Activated effector memory CD4-positive, alpha-beta T cell treated with Interleukin-2 at 50 U/mL for 16 hours (primary cell): ENCODE results near the gene DDC.

Source experiments
- DNase-seq: peaks from one replicate; pipeline ENCODE4 v3.0.0-alpha.2; 2020

Gene DDC

DNA sequence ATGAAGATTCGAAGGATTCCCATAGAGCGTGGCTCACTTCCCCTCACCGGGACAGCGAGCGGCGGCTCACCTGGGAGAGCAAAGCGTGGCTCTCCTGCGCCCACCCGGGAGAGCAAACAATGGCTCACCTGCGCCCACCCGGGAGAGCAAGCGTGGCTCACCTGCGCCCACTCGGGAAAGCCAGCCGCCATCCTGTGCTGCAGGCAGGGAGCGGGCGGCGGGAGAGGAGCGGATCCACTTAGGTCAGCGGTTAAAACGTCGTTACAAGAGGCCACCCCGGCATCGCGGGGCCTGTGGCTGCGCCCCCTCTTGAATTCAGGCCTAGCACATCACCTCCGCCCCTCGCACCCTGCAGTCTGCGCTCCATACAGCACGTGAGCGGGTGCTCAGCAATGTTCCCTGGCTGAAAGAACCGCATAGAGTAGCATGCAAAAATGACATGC is 114.6 kb downstream of the DDC start:
- DNase-seq: peak; percentile 17

DNA sequence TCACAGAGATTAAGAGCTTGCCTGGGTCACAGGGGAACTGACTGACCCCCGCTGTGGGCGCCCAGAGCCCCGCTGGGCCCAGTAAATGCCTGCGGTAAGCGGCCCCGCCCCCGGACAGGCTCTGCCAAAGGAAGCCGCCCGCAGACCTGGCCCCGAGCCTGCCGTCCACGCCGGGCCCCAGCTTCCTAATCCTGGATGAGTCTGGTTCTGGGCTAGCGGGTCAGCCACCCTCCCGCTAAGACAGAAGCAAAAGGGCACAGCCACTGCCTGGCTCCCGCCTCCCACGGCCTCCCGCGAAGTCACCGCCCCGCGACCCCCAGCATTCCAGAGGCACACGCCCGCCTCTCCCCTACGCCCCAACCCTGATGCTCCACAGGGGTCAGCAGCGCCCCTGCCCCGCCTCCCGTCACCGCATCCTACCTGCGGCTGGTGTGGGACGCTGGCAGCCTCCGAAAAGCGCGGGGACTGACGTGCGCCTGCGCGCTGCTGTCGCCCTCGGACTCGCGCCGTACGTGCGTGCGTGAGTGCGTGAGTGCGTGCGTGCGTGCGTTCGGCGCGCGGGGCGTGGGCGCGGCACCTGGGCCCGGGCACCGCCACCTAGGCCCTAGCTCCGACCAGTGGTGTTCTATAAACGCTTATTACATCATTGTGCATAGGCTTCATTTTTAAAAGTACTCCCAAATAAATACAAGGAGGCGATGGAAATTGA is 115.2 kb downstream of the DDC start, which contains the start of gene FIGNL1:
FIGNL1 (minus strand) TSS at position 470 of the 709 bp plus-strand sequence. CDS start 3,063 bp downstream, outside the sequence.
- peak; percentile 81 for DNase-seq

DNA sequence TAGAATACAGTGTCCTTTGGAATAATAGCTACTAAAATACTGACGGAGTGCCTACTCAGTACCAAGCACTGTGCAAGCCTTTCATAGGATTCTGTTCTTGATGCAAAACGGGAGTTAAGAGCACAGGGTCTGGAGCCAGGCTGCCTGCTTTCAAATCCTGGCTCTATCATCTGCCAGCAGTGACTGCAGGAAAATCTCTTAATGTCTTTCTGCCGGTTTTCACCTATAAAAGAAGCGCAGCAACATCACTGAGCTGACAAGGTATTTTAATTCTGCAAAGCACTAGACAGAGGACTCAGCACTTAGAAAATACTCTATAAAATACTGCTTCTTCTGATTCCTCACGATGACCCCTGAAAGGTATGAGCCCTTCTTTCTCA is 115.7 kb downstream of the DDC start:
- no peak for DNase-seq

DNA sequence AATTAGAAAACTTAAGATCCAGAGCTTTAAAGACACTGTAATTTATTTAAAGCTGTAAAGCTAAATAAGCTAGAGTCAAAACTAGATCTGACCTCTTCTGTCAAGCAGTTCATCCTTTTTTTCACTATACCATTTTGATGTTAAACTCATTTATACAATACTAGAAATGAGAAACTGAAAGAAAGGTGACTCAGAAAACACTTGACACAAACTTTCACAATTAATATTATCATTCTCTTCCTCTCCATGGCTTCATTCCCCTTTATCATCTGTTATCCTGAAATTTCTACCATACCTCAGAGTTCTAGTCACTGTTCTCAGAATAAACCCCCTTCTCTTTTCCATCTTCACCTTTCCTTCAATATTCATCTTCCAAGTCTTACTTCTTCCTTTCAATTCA is 116.4 kb downstream of the DDC start:
- no peak for DNase-seq

DNA sequence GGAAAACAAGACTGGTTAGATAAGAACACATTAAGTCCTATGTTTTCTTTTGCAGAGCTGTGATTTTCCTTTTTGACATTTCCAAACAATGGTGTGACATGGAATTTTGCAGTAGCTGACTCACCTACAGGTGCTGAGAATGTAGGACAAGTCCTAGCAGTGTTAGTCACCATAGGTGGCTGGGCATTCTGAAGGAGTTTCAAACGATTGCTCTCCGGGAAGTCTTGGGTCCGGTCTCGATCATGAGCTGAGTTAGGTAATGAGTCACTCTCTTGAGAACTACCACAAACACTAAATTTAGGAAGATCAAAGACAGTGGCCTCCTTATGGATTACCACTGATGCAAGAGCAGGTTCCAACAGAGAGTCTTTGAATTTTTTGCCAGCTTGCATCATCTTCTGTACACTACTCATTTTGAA is 118.7 kb downstream of the DDC start:
- no peak for DNase-seq

DNA sequence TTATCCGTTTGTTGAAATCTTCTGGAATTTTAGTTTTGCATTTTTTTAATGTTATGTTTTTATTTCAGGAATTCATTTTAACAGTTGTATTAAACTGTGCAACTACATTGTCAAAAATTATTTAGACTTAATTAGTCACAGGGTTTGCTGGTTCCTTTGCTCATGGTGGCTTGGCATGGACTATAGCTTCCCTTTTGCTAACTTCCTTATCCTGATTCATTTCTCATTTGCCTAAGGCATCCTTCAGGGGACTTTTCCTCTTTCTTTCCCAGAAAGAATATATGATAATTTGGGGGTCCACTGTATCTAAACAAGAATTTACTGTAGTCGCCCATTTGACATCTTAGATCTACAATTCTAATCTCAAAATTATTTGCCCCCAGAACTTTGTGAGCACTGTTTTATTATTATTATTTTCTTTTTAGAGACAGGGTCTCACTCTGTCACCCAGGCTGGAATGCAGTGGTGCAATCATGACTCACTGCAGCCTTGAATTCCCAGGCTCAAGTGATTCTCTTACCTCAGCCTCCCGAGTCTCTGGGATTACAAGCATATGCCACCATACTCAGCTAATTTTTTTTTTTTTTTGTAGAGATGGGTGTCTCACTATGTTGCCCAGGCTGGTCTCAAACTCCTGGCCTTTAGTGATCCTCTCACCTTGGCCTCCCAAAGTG is 128.9 kb downstream of the DDC start:
- no peak for DNase-seq

DNA sequence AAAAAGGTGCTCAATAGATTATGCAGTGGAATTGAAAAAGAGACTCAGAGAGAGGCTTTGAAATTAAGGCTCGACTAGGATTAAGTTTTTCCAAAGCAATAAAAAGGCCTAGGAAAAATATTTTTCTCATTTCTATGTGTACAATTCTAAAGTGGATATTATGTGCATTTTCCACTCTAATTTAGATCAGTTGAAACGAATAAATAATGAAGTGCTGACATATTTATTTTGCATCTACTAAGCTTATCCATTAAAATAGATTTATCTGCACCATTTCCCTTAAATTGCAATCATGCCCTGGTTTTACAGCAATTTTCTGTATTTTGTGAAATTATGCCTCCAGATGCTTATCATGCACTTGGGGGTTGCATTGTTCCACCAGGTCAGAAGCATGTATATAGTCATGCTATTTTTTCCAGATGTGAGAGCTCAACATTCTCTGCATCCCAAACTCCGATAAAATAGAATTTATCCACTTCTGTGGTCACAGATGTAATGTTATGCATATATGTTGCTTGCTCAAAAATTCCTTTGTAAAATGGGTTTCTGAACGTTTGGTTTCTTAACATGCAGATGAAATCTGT is 133.4 kb downstream of the DDC start:
- no peak for DNase-seq

DNA sequence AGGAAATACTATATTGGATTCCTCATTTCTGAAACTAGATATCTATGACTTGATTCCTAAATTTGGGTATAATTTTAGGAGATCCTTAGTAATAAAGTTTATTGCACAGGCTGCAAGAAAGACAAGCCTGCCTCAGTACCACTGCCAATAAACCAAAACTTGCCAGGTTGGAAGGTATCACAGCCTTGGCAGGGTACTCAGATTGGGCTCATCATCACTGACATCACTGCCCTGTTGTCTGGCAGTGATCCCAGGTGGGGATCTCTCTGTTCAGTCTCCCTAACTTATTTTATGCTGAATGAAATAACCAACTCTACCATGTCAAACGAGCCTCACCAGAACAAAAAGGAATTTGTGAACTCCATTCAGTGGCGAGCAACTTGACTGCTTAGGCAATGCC is 133.9 kb downstream of the DDC start:
- DNase-seq: no peak

DNA sequence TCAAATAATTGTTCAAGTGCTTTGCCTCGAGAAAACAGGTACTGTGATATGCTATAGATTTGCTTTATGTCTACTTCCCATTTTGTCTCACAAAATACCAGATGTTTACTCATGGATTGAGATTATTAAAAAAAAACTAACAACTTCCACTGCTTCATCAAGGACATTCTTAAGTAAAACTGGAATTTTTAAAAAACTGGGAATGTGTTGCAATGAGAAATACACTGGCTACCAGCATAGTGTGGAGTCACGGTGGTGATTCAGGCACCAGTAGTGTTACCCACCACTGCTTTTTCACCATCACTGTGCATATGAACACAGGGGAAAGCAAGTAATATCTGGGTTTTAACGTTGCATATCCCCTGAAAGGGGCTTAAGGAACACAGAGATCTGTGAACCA is 136.3 kb downstream of the DDC start:
- DNase-seq: no peak

DNA sequence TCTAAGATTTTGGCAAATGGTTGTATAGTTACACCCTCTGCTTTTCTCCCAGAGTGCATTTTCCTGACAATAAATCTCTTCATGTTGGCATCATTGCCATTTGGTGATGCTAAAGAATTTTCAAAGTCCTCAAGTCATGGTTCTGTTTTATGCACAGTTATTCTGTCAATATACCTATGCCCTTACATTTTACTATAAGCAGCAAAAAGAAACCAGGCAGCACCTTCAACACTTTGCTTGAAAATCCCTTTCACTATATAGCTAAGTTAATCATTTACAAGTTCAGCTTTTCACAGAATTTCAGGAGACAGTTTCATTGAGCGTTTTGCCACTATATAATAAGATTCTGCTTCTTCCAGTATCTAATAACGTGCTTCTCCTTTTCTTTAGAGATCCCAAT is 137.7 kb downstream of the DDC start:
- DNase-seq: no peak

DNA sequence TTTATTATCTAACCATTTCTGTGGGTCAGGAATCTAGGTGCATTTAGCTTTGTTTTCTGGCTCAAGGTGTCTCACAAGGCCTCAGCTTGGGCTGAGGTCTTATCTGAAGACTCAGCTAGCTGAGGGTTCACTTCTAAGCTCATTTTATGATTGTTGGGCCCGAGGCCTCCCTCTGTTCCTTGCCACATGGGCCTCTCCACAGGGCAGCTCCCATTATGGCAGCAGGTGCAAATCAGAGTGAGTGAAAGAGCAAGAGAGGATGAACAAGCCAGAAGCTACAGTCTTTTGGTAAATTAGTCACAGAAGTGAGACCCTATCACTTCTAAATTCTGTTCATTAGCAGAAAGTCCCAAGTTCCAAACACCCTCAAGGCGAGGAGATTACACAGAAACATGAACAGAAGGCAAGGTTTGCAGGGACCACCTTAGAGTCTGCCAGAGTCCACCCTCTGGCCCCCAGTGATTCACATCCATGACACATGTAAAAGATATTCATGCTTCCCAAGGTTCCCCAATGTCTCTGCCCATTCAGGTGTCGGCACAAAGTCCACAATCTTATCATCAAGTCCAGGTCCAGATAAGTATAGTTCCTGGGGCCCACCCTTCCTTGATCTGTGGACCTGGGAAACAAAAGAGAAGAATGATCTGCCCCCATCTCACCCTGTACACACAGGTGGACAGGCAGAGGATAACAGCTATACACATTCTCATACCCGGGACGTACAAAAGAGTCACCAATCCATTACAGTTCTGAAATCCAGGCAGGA is 138.7 kb downstream of the DDC start:
- DNase-seq: no peak

DNA sequence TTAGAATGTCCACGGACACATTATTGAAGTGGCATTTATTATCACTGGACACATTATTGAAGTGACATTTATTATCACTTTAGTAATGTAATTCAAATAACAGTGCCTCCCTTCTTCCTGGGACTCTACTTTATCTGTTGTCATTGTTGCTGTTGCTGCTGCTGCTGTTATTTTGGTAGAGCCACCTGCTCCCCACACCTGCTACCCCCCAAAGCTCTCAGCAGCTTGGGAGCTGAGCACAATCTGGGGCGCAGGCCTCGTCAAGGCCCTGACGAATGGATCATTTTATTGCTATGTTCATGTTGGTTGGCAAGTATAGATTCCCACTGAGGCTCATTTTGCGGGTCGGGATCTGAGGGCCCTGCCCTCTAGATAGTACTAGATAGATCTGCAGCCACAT is 139.9 kb downstream of the DDC start:
- no peak for DNase-seq

DNA sequence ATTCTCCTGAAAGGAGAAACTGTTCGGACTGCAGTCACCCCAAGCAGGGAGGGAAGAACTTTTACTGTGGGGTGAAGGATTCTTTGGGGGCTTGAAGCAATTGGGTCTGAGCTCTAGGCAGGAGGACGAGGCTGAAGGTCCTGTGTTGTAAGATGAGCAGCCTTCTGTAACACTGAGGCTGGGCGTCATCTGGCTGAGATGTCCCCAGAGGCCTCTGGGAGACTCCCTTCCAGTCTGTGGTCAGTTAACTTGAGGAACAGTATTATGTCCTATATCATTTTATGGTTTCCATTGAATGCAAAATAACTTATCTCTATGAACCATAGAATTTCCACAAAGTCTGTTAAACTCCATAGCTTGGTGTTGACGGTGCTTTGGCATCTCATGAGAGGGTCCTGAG is 141.3 kb downstream of the DDC start:
- no peak for DNase-seq

DNA sequence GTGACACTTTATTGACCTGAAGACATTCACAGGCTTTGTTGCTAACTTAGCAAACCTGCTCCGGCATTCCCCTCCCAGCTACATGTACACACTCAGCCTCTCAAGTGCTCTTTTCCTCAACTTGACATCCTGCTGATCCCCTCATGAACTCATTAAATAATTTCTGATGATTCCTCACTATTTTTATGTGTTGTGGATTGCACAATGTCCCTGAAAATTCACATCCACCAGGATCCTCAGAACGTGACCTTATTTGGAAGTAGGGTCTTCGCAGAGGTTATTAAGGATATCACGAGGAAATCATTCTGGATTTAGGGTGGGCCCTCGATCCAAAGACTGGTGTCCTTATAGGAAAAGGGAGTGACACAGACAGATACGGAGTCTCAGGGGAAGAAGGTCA is 142.3 kb downstream of the DDC start:
- DNase-seq: no peak

DNA sequence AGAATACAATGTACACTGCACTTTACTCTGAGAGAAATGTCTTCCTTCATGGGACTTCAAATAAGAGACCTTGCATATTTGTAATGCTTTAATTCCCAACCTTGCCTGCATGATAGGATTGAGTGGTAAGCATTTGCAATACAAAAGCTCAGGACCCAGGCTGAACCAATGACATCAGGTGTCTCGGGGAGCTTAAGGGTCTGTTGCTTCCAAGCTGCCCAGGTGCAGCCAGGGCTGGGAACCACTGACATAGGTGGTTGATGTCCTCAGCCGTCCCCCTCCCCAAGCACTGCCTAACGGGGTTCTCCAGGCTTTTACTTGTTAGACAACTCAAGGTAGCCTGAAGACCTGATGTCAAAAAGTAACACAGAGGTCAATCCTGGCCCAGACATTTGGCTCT is 144.2 kb downstream of the DDC start:
- no peak for DNase-seq

DNA sequence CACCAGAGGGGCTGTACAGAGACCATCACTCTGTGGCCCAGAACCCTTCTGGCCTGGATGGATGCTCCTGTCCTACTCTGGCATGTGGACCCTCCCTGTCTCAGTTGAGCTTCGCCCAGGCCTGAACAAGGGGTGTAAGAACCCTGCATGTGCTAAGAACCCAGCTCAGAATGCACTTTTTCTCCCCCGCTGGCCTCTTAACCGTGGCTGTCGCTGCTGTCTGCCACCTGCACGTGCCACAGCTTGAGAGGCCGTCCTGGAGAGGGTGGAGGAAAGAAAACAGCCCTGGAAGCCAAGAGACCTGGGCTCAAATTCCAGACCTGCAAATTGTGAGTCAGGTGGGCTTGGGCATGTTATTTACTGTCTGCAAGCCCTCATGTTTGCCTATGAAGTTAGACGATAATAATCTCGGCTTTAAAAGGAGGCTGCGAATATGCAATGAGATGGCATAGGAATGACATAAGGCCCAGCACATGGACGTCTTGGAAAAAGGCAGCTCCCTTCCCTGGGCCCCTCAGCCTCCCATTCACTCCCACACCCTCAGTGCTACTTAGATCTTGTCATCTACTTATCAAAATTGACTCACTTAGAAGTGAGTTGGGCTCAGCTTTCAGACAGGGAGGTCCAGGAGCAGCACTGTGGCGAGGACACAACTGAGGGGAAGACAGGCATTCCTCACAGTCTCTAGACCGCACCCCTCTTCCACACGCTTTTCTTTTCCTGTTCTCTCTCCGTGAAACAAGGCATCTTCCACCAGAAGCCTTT is 146.5 kb downstream of the DDC start:
- DNase-seq: no peak

DNA sequence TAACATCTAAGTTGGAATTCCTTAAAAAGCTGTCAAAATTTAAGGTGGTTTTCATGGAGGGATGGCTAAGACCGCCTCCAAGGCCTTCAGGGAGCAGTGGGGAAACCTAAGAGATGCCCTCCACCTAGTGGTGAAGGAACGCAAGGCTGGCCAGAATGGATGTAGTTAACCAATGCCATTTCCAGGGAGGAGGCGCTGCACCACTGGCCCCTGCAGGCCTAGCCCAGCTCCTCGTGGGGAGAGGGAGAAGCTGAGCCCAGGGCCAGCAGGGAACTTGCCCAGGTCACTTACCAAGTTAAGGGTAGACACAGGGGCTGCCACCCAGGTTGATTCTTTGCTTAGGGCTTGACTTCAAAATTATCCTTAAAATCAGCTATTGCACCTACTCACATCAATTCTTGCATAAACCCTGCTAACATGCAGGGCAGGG is 147.1 kb downstream of the DDC start:
- peak; percentile 57 for DNase-seq

DNA sequence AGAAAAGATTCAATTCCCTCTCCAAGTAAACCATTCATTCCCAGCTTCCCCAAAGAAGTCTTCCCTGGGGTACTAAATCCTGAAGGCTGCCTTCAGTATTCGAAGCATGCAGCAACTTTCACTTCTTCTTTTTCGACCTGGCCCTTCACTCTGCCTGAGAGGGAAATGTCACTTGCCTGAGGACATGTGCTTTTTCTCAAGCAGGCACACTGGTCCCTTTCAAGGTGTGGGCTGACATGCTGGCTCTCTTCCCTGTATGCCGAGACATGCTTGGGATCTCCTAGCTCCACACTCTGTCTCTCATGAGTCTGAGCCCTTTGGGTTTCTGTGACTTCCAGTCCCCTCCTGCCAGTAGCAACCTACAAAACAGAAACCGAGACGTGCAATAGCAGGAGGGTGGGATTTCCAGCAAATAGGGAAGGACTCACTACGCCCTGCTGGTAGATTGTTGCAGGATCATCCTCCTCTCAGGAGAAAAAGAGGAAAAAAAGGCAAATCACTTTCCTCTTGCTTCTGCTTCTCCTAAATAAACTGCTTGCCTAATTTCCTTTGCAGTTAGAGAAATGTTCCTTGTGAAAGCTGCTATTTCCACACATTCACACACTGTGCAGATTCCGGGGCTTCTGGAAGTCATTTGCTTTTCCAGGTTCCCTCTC is 148.6 kb downstream of the DDC start:
- no peak for DNase-seq

DNA sequence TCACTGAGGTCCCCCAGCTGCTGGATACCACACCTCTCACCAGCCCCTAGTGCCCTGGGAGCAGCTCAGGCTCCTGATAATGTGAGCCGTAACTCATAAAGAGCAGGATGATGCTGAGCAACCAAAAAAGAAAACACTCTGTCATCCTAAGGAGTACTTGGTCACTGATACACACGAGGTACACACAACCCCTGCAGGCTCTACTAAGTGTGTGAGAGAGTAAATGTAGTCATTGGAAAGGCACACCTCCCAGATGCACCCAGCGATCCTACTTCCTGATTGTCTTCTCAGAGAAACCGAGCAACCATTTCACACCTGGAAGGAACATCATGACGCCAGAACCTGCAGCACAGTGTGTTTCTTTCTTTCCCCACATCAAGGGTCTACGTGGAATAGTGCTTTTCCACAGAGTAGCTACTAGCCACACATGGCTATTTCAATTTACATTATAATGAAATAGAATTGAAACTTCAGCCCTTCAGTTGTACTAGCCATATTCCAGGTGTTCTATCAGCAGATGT is 149.3 kb downstream of the DDC start:
- no peak for DNase-seq

DNA sequence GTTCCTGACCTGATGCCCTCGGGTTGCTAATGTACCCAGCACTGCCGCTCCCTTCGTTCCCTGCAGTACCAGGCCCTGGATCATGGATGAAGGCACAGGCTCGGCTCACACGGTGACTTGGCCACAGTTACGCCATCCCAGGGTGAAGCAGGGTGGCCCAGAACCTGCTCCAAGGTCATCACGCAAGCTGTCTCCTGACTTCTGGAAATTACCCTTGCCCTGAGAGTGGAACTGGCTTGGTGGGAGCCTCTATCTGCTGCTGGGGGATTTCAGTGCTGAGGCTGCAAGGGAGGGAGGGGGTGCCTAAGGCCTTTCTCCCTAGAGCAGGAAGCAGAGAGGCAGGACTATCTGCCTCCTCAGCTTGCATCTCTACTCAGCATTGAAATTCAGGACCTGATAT is 151.6 kb downstream of the DDC start:
- no peak for DNase-seq

DNA sequence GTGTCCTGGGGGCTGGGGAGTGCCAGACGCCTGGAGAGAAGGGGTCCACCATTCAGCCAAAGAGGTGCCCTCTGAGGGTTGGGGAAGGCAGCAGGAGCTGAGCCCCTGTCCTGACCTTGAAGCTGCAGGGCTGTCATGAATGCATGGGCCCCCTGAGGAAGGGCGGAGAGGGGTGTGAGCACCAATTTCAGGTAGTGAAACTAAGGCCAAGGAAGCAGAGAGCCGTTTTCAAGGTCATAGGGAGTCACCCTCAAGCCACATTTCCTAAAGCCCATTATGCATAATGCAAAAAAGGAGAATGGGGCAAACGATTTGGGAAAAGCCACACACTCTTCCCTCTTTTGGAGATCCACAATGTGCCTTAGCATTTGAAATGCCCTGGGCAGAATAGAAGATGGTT is 152.2 kb downstream of the DDC start:
- DNase-seq: no peak

DNA sequence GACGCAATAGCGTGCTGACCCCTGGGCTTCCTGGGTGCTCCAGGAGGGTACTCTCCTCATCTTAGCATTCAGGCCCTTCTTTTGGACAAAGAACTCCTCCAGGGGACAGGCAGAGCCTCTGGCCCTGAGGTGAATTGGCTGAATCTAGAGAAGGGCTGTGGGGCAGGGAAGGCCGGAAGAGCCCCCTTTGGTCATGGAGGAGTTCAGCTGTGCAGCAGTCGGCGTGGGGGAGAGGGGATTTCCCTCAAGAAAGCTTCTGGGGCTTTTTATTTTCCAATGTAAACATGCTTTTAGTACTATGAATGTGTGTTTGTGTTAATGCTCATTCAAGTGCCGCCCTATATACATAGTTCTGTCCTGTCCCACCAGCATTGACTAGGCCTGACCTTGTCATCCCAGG is 153.9 kb downstream of the DDC start:
- DNase-seq: no peak
